Measurements from ENCODE around the gene DYNC1H1.

GRCh38 chr14:102005336-102005735 lies 41.0 kb downstream of the DYNC1H1 start:
- TF ChIP-seq POLR2A (IDR thresholded peaks at IDR 0.05; ENCODE audit: low read length): no peak
- no peak for TF ChIP-seq GATA1 (IDR thresholded peaks at IDR 0.05; ENCODE audit: low read depth, low read length)

Measured in erythroblast (primary cell).